NCI-H748 treated with DMSO at 0.1 percent for 48 hours (cell line): Measurements from ENCODE around the gene GPX1.
"Not testable (repeated sequence)": the region's sequence is repeated elsewhere in the genome, so short reads cannot be mapped to it uniquely, and the experiment has no call there.

Experiments
- DNase-seq: peaks from one replicate; lab custom pipeline; 2025; lab: John Stamatoyannopoulos, UW

GPX1 gene

GRCh38 chr3:49358217-49358883 lies at the start of gene GPX1:
GPX1 (minus strand) TSS chr3:49358353; CDS start chr3:49358278, 75 bp downstream.
- peak; percentile 74 for DNase-seq

- DNase-seq = no peak
Measured at GRCh38 chr3:49406571-49407565, 48.7 kb upstream of the GPX1 start.

- DNase-seq = not testable (repeated sequence)
Measured at GRCh38 chr3:49405570-49405969, 47.4 kb upstream of the GPX1 start.

GRCh38 chr3:49403891-49404290 lies 45.7 kb upstream of the GPX1 start:
- no peak for DNase-seq

GRCh38 chr3:49401766-49402165 lies 43.6 kb upstream of the GPX1 start:
- no peak for DNase-seq

GRCh38 chr3:49399461-49399860 lies 41.3 kb upstream of the GPX1 start:
- DNase-seq = no peak

- no peak for DNase-seq
Measured at GRCh38 chr3:49397470-49397869, 39.3 kb upstream of the GPX1 start.

- DNase-seq = not testable (repeated sequence)
Measured at GRCh38 chr3:49391310-49391709, 33.2 kb upstream of the GPX1 start.

GRCh38 chr3:49389297-49389696 lies 31.1 kb upstream of the GPX1 start:
- no peak for DNase-seq

- DNase-seq = no peak
Measured at GRCh38 chr3:49388289-49388820, 30.2 kb upstream of the GPX1 start.

- DNase-seq = no peak
Measured at GRCh38 chr3:49387721-49388120, 29.6 kb upstream of the GPX1 start.

GRCh38 chr3:49386056-49386756 lies 28.1 kb upstream of the GPX1 start:
- DNase-seq = no peak

- no peak for DNase-seq
Measured at GRCh38 chr3:49385617-49386016, 27.5 kb upstream of the GPX1 start.

- no peak for DNase-seq
Measured at GRCh38 chr3:49383387-49383786, 25.2 kb upstream of the GPX1 start.

GRCh38 chr3:49378249-49378895 lies 20.2 kb upstream of the GPX1 start:
- DNase-seq = no peak

GRCh38 chr3:49377483-49377882 lies 19.3 kb upstream of the GPX1 start:
- DNase-seq = no peak

- DNase-seq = no peak
Measured at GRCh38 chr3:49371946-49372345, 13.8 kb upstream of the GPX1 start.

GRCh38 chr3:49370585-49371290 lies 12.6 kb upstream of the GPX1 start:
- DNase-seq = no peak

- no peak for DNase-seq
Measured at GRCh38 chr3:49362561-49362960, 4.4 kb upstream of the GPX1 start.

- no peak for DNase-seq
Measured at GRCh38 chr3:49359623-49360022, 1.5 kb upstream of the GPX1 start.

- DNase-seq = no peak
Measured at GRCh38 chr3:49358884-49359225, 702 bp upstream of the GPX1 start.
